GM18867 (cell line): ENCODE data around the gene PACS2.
"Not testable (repeated sequence)": the region's sequence is repeated elsewhere in the genome, so short reads cannot be mapped to it uniquely, and the experiment has no call there.

Source experiments
- ATAC-seq: cut with Tn5 transposase; IDR thresholded peaks from one replicate; pipeline ENCODE4 v1.9.1; 2021; ENCODE audit warnings: mild to moderate bottlenecking, moderate library complexity; ENCODE audit not compliant: unreplicated experiment

Gene PACS2

GRCh38 chr14:105287249-105288102 lies 27.1 kb upstream of the PACS2 start:
- ATAC-seq: no peak

- ATAC-seq: not testable (repeated sequence)
Measured at GRCh38 chr14:105288936-105289335, 25.6 kb upstream of the PACS2 start.

DNA sequence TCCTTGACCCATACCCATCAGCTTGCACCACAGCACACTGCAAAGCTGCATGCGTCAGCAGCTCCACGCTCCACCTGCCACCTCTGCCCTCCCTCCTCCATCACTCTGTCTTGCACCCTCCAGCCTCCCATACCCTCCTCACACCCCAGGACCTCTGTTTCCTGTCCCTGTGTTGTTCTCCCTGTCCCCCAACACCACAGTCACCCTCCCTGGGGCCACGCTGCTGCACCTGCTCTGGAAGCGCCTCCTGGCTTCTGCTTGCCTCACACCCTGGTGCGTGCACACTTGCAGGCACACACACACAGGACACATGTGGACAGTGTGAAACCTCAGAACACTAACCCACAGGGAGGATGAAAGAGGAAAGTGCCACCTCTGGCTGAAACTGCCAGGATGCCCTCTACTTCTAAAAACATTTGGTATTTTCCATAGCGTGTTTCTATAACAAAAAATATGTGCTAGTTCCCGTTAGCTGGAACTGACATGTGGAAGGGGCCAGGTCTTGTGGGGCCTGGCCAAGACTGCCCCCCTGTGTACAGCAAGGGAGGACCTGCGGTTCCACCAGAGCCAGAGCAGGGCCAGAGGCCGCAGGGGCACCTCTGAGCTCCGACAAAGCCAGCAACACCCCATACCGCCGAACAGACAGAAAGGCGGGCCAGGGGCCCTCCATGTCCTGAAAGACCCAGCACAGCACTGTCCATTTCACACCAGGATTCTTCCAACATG lies 23.8 kb upstream of the PACS2 start:
- ATAC-seq: no peak

DNA sequence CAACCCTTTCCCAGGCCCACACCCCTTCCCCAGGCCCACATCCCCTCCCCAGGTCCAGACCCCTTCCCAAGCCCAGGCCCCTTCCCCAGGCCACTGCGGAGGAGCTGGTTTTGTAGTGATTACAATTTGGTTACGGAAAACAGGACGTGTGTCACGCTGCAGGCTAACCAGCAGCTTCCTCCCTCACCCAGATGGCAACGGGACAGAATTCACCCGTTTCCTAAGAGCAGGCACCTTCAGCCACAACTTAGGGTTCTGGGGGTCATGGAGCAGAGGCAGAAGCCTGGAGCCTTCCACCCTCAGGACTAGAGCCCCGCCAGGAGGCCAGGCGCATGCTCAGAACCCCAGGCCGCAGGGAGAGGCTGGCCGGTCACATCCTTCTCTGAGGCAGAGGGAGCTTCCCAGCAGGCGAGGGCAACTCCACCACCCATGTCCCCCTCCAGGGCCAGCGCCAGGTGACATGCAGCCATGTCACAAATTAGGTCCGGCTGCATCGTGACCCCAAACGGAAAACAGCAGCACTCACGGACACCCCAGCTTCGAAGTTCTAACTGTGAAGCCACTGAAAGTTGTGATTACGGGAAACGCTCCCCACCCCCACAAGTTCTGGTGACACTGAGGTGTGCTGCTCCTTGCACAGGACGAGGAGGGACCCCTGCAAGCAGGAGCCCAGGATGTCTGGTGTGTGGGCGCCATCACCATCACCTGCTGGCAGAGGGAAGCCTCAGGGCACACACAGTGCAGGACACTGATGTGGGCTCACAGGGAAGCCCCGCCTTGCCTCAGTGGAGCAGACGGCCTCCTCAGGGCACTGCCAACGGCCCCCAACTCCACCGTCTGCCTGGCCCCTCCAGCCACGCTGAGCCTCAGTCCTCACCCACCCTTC lies 21.5 kb upstream of the PACS2 start:
- ATAC-seq: no peak

- ATAC-seq: no peak
Measured at GRCh38 chr14:105294142-105294597, 20.4 kb upstream of the PACS2 start.

DNA sequence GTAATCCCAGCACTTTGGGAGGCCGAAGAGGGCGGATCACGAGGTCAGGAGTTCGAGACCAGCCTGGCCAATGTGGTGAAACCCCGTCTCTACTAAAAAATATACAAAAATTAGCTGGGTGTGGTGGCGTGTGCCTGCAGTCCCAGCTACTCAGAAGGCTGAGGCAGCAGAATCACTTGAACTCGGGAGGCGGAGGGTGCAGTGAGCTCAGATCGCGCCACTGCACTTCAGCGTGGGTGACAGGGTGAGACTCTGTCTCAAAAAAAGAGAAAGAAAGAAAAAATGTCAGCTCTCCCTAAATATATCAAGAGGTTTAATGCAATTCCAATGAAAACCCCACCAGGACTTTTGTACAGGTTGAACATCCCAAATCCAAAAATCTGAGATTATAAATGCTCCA lies 17.2 kb upstream of the PACS2 start:
- not testable (repeated sequence) for ATAC-seq

- peak; percentile 19 for ATAC-seq
Measured at GRCh38 chr14:105299654-105300541, 14.7 kb upstream of the PACS2 start.

- ATAC-seq: peak; percentile 84
Measured at GRCh38 chr14:105300542-105301102, 13.9 kb upstream of the PACS2 start, which contains the start of gene BRF1. TSS of gene BRF1 (minus strand) at chr14:105301001. CDS start at chr14:105300629, 372 bp downstream.

DNA sequence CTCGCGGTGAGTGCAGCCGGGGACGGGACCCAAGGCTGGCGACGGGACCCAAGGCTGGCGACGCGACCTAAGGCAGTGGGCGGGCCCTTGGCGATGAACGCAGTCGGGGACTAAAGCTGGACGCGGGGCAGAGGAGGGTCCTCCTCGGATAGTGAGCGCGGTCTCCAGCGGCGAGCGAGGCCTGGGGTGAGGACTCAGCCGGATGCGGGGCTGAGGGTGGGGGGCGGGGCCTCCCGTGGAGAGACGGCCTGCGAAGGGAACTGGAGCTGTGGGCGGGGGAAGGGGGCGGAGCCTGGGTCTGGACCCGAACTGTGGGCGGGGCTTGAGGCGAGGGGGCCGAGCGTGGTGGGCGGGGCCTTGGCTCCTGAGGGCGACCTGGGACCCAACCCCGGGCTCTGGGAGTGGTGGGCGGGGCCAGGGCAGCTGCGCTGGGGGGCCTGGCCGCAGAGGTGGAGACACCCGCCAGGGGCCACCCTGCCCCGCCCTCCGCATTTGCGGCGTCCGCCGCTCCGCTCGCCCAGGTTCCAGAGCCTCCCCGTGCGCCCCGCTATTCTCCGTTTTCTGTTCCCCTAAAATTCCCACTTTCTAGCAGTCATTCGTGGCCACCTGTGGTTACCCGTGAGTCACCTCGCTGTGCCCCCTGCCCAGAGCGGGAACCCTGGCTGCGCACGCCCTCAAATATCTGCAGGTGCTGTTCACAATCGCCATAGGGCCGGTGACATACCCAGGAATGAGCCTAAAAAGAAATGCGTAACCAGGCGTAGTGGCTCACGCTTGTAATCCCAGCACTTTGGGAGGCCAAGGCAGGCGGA lies 13.2 kb upstream of the PACS2 start:
- peak; percentile 60 for ATAC-seq

- not testable (repeated sequence) for ATAC-seq
Measured at GRCh38 chr14:105301915-105302249, 12.7 kb upstream of the PACS2 start.

DNA sequence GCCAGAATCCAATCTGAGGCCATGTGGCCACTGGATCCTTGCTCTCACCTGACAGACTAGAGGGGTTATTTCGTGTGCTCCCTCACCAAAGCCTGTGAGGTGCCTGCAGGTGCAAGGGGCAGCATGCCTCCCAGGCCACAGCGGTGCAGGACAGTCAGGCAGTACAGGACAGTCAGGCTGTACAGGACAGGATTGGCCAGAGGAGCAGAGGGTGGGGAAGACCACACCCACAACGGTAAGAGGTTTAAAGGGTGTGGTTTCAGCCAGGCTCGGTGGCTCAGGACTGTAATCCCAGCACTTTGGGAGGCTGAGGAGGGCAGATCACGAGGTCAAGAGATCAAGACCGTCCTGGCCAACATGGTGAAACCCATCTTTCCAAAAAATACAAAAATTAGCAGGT lies 10.6 kb upstream of the PACS2 start:
- ATAC-seq: no peak

DNA sequence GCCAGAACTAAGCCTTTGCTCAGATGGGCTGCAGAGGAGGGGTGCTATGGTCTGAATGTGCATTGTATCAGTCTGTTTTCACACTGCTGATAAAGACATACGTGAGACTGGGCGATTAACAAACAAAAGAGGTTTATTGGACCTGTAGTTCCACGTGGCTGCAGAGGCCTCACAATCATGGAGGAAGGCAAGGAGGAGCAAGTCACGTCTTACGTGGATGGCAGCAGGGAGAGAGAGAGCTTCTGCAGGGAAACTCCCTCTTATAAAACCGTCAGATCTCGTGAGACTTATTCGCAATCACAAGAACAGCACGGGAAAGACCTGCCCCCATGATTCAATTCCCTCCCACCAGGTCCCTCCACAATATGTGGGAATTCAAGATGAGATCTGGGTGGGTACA lies 10.0 kb upstream of the PACS2 start:
- no peak for ATAC-seq

GRCh38 chr14:105305345-105305744 lies 9.2 kb upstream of the PACS2 start:
- no peak for ATAC-seq

- ATAC-seq: no peak
Measured at GRCh38 chr14:105305791-105306190, 8.8 kb upstream of the PACS2 start.

- no peak for ATAC-seq
Measured at GRCh38 chr14:105307052-105307727, 7.4 kb upstream of the PACS2 start.

DNA sequence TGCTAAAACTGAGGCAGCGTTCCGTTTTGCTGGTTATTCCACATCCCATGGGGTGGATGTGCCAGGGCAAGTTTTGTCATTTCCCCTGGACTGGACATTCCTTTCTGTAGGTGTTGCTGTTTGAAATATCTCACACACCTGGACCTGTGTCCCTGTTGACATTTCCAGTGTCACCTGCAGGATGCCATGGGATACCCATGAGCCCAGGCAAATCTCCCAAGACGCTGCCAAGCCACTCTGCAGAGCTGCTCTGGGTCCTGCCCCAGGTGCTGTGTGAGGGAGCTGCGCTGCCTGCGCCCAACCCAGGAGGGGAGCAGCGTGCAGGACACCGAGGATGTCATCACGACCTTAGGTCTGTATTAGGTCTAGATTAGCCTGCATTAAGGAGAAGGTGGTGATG lies 5.2 kb upstream of the PACS2 start:
- no peak for ATAC-seq

DNA sequence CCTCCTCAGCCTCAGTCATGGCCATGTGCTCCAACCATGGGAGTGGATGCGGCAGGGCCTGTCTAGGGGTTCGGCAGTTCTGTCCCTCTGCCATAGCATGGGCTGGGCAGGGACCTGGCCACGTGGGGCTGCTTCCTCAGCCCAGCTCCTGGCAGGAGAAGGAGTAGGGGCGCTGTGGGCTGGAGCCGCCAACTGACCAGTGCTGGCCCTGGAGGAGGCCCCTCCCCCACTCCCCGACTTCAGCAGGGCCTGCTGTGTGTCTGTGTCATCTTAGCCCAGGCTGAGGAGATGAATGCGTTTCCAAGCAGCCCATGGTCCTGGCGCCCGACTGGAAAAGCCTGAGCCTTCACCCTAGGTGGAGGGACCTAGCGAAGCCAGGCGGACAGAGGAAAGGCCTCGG lies 2.7 kb upstream of the PACS2 start:
- no peak for ATAC-seq

DNA sequence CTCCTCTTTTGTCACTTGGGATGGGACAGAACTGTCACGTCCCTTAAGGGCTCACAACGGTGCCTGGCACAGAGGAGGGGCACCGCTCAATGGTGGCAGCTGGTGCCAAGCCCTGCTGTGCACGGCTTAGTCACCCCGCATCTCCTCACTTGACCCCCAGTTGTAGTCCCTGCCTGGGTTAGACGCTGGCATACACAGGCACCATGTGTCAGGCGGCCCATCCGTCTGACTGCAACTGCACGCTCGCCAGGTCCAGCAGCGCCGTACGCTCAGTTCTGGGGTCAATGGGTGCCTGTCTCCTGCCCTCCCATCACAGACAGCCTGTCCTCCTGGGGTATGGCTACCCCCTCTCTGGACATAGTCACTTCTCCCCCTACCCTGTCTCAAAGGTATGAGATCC lies 1.6 kb upstream of the PACS2 start:
- ATAC-seq: no peak
